GM12892 (cell line): ENCODE measurements around the gene TAF15. TPM values are rescaled to one million over a fixed set of nuclear protein-coding genes. Genes with fewer than 3 reads are reported as not detected.

Source experiments
- DNase-seq: peaks from one replicate; pipeline ENCODE4 v3.0.0; 2011; ENCODE audit not compliant: insufficient read length
- FAIRE-seq: peaks from 2 replicates; lab custom pipeline; 2011; peaks lifted over from hg19 to GRCh38; lab: Jason Lieb, UNC
- POLR2A ChIP-seq: IDR thresholded peaks from 2 replicates; pipeline ENCODE4 v1.6.1; 2011; ENCODE audit warnings: low read depth, low read length, control low read depth
- POLR2AphosphoS5 ChIP-seq: IDR thresholded peaks from 2 replicates; pipeline ENCODE4 v1.6.1; 2011; ENCODE audit warnings: low read depth, low read length, control low read depth
- TAF1 ChIP-seq: IDR thresholded peaks from 2 replicates; pipeline ENCODE4 v1.6.1; 2011; ENCODE audit warnings: low read depth, mild to moderate bottlenecking, control low read depth, low read length, borderline replicate concordance
- polyA plus RNA-seq: library from polyadenylated mRNA; unstranded; fragments of >200 nt; gene quantifications from one replicate; pipeline ENCODE4 v1.2.1, GENCODE V29; 2012; ENCODE audit warnings: missing spikeins, inconsistent platforms; ENCODE audit not compliant: missing spikeins

The TAF15 gene
- polyA plus RNA-seq, result 133 TPM

GRCh38 chr17:35808962-35809854 lies at the start of gene TAF15:
TSS of gene TAF15 (plus strand) at chr17:35809484. CDS start at chr17:35809570, 86 bp downstream.
- TF ChIP-seq POLR2A, result peak; percentile 97
- TF ChIP-seq POLR2AphosphoS5, result peak; percentile 94
- peak; percentile 95 for TF ChIP-seq TAF1
- DNase-seq (peak; percentile 86), FAIRE-seq (no peak)

- FAIRE-seq (no peak), DNase-seq (no peak)
- TF ChIP-seq POLR2AphosphoS5, result no peak
- TF ChIP-seq TAF1, result no peak
- no peak for TF ChIP-seq POLR2A
Measured at GRCh38 chr17:35760587-35760986, 48.7 kb upstream of the TAF15 start, which contains the start of gene C17orf50. TSS of gene C17orf50 (plus strand) at chr17:35760887. CDS start at chr17:35760942, 55 bp downstream.

GRCh38 chr17:35761601-35762000 lies 47.7 kb upstream of the TAF15 start:
- no peak for DNase-seq
- no peak for TF ChIP-seq TAF1
- no peak for TF ChIP-seq POLR2A
- no peak for TF ChIP-seq POLR2AphosphoS5
- FAIRE-seq, result no peak

GRCh38 chr17:35763767-35764122 lies 45.5 kb upstream of the TAF15 start:
- no peak for FAIRE-seq
- no peak for DNase-seq
- no peak for TF ChIP-seq POLR2A
- no peak for TF ChIP-seq TAF1
- TF ChIP-seq POLR2AphosphoS5, result no peak

GRCh38 chr17:35764123-35764991 lies 44.9 kb upstream of the TAF15 start:
- TF ChIP-seq POLR2AphosphoS5 (no peak), POLR2A (no peak)
- no peak for FAIRE-seq
- DNase-seq, result peak; percentile 99

GRCh38 chr17:35765086-35765710 lies 44.1 kb upstream of the TAF15 start:
- FAIRE-seq (no peak), DNase-seq (no peak)
- no peak for TF ChIP-seq TAF1
- TF ChIP-seq POLR2AphosphoS5, result no peak
- no peak for TF ChIP-seq POLR2A

- TF ChIP-seq POLR2A, result no peak
- no peak for TF ChIP-seq TAF1
- no peak for TF ChIP-seq POLR2AphosphoS5
- no peak for FAIRE-seq
- DNase-seq, result no peak
Measured at GRCh38 chr17:35765756-35766488, 43.4 kb upstream of the TAF15 start.

- DNase-seq (no peak), FAIRE-seq (no peak)
- no peak for TF ChIP-seq TAF1
- no peak for TF ChIP-seq POLR2A
- no peak for TF ChIP-seq POLR2AphosphoS5
Measured at GRCh38 chr17:35766489-35766877, 42.8 kb upstream of the TAF15 start.

GRCh38 chr17:35766903-35767510 lies 42.3 kb upstream of the TAF15 start:
- TF ChIP-seq POLR2A, result no peak
- no peak for TF ChIP-seq TAF1
- no peak for TF ChIP-seq POLR2AphosphoS5
- DNase-seq, result no peak
- no peak for FAIRE-seq

- FAIRE-seq, result no peak
- no peak for TF ChIP-seq POLR2A
- no peak for TF ChIP-seq POLR2AphosphoS5
- no peak for TF ChIP-seq TAF1
- no peak for DNase-seq
Measured at GRCh38 chr17:35768797-35769196, 40.5 kb upstream of the TAF15 start.
